DMS79 (cell line): Measurements from ENCODE around the gene FAM163A.
"Not testable (repeated sequence)": the region's sequence is repeated elsewhere in the genome, so short reads cannot be mapped to it uniquely, and the experiment has no call there.

Source experiments
- DNase-seq: peaks from one replicate; lab custom pipeline; 2025; lab: John Stamatoyannopoulos, UW

The FAM163A gene

DNA sequence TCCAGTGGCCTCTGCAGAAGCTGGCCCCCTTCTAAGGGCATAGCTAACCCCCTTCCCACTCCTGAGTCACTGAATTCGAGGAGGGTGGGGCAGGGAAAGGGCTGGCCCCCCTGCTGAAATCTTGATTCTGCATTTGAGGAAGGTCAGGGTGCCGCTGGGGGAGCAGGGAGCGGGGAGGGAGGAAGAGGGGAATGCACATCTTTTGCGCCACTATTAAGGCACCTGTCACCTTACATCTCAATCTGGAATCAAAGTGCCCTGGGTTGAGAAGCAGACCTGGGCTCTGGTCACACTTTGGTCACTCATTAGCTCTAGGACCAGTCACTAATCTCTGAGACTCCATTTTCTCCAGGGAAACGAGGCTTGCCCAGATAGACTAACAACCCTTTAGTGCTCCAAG, 72.5 kb downstream of the FAM163A start:
- DNase-seq = no peak

DNA sequence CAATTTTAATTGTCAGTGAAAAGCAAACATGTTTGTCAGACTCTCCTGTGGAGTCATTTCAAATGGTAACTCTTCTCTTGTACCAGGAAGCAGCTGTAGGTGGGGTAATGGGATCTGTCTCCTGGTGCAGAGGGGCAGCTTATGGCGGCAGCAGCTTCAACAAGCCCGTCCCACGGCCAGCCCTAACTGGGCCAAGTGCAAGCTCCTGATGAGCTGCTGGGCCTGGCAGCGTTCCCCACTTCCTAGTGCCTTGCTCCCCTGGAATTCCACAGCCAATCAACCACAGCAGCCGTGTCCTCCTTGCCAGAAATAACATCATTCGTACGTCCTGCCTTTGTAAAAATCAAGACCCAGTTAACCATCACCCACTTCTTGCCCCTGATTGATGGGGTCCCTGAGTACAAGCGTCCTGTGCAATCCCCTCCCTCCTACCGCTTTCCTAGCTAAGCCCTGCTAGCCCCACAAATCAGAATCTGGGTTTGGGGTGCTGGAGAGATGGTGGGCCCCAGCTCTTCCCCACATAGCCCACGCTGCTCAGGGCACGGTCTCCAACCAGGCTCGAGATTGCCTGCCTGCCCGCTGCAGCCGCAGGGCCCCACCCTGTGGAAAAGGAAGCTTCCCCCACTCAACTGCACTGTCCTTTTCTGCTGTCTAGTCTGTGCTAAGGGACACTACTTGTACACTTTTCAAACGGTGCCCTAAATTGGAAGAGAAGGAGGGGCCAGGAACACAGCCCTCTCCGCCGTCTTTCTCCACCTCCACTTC, 73.3 kb downstream of the FAM163A start:
- no peak for DNase-seq

DNA sequence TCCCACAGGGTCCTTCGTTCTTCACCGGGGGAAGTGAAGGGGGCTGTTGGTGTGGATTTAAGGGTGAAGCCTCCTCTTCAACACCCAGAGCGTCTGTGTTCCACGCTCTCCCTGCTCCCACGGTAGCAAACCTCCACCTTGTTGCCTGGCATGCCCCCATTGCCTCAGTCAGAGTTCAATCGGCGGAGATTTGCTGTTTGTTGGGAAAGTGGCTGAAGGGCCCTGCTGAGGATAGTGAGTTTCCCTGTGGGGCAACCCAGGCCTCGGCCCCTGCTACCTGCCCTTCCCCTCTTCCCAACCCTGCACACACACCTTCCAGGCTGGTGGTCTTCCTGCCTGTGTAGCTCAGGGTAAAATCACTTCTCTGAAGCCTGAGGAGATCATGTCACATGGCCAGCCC, 74.0 kb downstream of the FAM163A start:
- DNase-seq = no peak

DNA sequence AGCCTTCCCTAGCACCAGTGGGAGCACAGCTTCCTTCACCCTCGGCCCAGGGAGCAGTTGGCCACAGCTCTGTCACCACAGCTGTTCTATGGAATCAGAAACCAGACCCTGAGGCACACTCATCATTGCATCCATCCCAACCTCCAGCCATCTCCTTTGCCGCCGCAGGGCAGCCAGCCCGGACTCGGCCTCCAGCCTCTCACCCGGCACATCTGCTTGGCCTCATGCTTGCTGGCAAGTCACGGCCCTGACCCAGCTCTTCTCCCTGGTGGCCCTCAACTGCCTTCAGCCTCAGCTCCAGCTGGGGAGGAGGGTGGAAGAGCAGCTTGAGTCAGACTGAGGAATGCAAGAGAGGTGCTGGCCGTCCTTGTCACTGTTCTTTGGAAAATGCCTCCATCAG, 74.7 kb downstream of the FAM163A start:
- DNase-seq = no peak

DNA sequence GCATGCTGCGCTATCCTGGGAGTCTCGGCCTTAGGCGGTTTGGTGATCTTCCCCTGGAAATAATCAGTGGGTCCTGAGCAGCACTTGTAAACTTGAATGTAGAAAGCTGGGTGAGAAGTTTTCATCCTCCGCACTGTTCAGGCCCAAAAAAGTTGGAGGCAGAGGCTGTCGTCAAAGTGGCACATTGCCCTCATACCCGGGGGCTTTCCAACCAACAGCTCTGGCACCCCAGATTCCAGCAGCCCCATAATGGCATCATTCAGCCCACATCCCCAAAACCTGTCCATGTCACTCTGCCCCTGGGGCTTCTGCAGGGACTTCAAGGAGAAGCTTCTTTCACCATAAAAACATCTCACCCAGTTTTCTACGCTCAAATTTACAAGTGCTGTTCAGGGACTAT, 75.2 kb downstream of the FAM163A start:
- no peak for DNase-seq

DNA sequence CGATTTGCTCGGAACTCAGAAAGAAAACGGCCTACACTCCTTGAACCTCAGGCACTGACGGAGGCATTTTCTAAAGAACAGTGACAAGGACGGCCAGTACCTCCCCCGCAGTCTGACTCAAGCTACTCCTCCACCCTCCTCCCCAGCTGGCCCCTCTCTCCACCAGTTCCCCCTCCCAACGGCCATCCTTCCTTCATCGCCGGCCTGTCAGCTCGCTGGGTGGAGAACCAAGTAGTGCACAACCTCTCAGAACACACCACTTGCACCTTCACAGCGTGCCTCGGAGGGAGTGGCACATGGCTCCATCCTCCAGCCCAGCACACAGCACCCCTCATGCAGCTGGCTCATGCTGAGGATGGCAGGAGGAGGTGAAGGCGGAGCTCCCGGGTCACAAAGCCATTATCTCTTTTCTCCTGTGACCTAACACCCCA, 75.7 kb downstream of the FAM163A start:
- DNase-seq = no peak

DNA sequence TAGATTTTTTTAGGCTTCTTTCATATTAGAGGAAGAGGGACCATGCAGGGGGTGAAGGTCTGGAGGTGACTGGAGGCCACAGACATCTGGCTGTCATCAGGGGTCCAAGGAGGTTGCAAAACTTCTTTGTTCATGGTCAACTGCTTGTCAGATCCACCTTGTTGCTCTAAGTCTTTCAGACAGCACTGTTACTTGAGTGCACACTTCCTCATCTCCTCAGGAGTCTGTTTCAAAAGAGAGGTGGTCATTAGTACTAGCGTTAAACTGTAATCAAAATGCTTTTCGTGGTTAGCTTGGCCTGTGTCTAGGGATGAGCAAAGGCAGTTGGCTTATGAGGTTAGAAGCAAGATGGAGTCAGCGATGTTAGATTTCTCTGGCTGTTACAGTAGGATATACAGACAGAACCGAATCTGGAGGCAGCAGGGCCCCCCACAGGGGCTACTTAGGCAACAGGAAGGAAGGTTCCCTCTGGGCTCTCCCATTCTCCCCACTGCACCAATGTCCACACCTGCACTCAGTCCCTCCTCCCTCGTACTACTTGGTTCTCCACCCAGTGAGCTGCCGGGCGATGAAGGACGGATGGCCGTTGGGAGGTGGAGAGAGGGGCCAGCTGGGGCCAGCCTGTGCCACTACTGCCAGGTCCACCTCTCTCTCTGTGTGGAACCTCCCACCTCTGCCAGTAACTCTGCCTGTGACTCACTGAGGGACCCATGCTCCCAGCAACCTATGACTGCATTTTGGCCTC, 77.3 kb downstream of the FAM163A start:
- DNase-seq = no peak

DNA sequence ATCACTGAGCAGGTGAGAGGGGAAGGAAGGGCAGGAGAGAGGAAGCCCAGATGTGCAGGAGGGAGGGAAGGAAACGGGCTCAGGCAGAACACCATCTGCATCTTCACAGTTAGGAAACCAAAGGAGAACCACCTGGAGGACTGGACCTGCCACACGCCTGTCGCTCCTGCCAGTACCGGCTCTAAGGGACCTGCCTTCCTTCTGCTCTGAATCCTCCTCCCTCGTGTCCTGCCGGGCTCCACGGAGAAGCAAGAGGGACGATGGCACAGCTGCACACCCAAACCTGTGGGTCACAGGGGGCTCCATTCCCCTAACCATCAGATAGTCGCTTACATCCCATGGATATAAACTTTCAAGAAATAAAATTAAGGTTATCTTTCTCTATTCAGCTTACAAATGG, 78.4 kb downstream of the FAM163A start:
- DNase-seq = no peak

DNA sequence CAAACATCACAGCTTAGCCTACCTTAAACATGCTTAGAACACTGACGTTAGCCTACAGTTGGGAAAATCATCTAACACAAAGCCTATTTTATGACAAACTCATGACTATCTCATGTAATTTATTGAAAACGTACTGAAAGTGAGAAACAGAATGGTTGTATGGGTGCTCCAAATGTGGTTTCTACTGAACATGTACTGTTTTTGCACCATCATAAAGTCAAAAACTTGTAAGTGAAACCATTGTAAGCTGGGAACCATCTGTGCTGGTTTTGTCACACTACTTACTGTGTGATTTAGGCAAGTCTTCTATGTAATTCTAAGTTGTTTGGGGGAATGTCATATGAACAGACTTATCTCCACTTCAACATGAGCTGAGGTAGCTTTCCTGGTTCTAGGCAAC, 79.0 kb downstream of the FAM163A start:
- DNase-seq = no peak

DNA sequence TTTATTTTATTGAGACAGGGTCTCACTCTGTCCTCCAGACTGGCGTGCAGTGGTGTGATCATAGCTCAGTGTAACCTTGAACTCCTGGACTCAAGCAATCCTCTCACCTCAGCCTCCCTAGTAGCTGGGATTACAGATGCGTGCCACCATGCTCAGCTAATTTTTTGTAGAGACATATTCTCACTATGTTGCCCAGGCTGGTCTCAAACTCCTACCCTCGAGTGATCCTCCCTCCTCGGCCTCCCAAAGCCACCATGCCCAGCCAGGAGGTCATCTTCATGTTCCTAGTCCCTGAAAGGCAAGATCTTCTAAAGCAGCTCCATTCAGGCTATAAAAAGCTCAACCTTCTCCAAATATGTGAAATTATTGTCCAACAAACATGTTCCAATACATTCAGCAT, 80.6 kb downstream of the FAM163A start:
- no peak for DNase-seq

DNA sequence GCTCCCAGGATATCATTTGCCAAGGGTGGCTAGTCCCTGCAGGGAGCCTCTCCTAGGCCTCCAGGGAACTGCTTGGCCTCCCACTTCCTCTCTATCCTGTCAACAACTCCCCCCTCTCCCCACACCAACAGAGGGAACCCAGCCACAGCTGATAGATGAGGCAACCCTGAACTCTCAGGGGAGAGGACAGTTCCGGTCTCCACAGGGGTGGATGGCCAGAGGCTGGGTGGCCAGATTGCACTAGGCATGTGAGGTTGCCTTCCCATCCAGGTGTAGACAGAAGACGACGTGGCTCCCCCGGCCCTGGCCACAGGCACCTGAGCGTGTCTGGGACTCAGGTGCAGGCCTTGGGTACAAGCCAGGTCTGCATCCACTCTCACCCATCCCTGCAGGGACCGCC, 81.2 kb downstream of the FAM163A start:
- no peak for DNase-seq

DNA sequence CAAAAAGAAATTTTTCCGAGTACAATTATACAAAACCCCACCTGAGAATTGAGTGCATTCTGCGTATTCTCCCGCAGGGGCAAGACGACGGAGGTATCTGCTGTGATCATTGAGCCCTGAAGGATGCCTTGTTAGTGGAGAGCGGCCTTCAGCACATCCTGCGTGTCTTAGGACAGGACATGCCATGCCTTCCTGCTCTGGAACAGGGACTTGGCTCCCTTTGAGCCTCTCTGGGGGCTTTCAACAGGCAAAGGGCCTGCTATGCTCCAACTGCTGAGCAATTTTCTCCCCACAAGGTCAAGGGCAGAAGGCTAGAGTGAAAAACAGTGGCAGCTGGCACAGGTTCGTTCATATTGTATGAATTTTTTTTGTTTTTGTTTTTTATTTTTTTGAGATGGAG, 82.1 kb downstream of the FAM163A start:
- DNase-seq = no peak

DNA sequence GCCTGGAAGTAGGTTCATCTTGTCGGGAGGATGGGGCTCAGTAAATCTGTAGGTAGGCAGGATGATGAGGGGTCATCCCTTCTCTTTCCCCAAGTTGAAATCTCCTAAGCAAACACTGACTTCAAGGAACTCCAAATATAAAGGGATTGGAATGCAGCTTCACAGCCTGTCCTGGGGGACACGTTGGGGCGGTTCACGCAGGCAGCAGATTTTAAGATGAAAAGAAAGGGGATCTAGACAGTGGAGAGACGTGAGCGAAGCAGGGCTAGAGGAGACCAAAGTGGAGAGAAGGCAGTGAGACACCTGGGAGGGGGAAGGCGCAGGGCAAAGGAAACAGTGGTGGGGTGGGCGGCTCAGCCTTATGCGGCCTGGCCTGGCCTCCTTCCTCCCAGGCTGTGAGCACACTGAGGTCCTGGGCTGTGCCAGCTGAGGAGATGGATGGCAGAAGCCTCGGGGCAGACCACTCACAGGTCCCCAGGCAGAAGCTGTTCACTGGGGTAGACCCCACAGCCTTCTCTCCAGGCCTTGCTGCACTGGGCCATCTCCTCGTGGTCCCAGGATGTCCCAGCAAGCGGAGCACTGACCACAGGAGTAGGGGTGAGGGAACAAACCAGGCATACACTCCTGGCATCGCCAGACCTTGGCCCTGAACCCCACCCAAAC, 82.8 kb downstream of the FAM163A start:
- DNase-seq = no peak

DNA sequence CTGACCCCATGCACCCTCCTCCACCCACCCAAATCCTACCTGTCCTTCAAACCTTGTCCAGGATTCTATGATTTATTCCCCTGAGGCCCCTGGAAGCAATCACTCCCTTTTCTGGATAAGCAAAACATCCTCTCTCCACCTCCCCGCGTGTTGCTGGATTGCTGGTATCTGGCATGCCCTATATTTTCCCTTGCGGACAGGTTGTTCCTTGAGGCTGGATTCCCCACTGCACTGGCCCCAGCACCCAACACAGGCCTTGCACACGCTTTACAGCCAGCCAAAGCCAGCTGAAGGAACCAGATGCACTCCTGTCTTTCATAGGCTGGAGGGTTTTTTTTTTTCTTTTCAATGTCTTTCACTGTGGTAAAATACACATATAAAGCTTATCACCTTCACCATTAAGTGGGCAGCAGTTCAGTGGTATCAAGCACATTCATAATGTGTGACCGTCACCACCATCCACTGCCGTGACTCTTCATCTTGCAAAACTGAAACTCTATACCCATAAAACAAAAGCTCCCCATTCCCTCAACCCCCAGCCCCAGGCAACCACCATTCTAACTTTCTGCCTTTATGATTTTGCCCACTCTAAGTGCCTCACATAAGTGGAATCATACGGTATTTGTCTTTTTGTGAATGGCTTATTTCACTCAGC, 83.7 kb downstream of the FAM163A start:
- DNase-seq = no peak

DNA sequence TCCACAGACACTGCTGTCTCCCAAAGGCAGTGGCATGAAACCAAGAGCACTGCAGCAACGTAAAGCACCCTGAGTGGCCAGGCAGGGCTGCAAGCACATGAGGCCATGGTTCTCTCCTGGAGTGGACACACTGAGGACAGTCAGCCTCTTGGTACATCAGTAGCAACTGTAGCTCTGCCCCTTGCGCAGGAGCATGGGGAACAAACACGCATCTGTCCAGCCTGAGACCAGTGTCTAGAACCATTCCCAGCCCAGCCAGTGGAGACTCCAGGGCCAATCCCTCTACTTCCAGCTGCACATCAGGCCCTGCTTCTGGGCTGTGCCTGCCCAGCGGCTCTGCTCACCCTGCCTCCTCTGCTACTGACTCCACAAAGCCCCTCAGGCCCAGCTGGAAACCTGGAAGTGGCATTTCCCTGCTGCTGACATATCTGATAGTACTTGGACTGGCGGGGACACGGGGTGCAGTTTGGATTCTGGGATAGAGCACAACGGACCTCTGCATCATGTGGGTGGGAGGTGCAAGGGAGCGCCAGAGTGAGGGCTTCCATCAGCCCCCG, 85.5 kb downstream of the FAM163A start:
- no peak for DNase-seq

DNA sequence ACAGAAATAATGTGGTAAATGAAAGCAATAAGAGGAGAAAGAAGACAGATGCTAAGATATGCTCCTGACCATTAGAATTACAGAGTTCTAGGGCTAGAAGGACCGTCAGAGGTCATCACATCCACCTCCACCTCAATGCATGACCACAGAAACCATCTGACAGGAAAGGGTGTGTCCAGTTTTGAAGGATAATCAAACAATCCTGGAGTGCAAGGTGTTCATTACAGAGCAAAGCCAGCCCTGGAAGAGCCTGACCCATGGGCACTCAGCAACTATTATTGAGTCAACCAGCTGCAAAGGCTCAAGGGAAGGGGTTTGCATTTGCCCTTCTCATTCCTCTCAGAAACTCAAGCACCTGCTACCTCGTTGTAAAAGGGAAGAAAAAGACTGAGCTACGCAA, 88.1 kb downstream of the FAM163A start:
- peak; percentile 24 for DNase-seq

DNA sequence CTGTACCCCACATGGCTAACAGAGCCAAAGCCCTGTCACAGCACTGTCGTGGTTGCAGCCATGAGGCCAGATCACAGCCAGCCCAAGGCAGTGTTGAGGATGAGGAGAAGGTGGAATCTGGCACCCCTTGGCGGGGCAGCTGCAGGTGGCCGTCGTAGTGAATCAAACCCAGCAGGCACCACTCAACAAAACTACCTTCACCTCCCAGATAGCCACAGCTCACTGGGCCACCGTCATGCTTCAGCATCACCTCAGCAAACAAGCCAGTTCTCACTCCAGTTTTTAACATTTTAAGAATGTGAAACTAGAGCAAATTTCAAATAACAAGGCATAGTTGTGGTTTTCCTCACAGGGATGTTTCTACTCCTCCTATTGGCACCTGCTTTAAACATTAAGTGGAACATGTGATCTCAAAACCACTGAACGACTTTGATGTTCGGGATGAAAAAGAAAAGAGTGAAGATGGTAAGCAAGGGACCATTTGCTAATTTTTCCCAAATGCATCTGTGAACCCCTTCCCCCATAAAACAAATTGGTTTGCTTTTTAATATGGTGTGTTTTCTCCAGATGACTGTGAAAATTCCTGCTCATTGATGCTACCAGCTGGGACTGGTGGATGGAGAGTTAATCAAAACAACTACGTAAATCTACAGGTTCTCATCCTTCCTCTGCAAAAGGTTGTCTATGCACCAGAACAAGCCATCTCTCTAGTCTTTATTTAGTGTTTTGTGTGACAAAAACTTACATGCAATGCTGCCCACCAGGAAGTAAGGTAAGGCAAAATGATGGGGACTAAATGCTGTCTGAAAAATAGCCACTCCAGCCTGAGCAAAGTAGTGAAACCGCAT, 89.0 kb downstream of the FAM163A start:
- DNase-seq = peak; percentile 24

DNA sequence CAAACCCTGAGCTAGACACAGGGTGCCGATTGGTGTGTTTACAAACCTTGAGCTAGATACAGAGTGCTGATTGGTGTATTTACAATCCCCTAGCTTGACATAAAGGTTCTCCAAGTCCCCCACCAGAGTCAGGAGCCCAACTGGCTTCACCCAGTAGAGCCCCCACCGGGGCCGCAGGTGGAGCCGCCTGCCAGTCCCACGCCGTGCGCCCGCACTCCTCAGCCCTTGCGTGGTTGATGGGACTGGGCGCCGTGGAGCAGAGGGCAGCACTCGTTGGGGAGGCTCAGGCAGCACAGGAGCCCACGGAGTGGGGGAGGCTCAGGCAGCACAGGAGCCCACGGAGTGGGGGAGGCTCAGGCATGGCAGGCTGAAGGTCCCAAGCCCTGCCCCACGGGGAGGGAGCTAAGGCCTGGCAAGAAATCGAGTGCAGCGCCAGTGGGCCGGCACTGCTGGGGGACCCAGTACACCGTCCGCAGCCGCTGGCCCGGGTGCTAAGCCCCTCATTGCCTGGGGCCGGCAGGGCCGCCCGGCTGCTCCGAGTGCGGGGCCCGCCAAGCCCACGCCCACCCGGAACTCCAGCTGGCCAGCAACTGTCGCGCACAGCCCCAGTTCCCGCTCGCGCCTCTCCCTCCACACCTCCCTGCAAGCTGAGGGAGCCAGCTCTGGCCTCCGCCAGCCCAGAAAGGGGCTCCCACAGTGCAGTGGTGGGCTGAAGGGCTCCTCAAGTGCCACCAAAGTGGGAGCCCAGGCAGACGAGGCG, 93.8 kb downstream of the FAM163A start:
- DNase-seq = not testable (repeated sequence)

DNA sequence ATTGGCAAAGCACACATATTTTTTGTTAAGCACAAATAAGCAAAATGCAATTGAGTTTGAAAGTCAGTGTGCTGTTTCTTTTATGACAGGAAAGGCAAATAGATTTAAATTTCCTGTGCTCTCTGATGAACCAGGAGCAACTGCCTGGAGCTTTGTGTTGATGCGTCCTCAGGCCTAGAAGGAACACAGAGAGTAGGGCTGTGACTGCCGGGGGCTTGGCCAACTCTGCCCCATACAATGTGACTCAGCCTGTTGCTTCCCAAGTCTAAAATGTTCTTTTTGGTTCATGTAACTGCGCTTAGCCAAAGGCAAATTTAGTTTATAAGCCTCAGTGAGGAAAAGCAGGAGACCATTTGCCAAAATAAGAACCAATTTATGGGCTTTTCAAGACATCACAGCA, 97.0 kb downstream of the FAM163A start:
- DNase-seq = no peak

DNA sequence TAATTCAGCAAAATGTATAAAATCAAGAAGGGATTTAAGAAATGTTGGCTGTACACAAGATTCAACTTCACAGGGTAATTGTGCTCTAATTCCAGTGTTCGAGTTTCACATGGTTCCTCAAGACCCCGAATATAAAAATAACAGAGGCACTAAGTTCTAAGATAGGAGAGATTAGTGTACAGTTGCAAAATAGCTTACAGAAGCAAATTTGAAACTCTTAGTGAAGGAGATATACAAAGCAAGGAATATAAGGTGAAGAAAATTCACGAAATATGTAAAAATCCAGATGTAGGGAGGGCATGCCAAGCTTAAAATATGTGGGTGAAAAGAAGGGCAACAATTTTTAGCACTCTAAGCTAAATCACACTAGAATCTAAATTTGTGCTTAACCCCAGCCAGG, 105.1 kb downstream of the FAM163A start:
- no peak for DNase-seq

DNA sequence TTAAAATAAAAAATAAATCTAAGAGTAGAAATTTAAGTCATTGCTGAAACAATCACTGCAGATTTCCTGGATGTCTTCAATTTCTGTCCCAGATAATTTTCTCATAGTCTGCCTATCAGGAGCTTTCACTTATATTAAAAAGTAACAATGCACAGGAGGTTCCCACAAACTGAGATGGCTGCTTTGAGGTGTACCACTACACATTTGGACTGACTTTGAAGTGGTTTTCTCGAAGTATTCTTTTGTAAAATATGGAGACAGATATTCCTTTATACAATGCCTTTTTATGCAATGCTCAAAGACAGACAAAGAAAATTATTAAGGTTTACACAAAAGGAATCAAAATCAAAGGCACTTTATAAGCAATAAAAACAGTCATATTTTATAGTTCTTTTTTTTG, 110.0 kb downstream of the FAM163A start:
- DNase-seq = no peak
